IPS-18c (cell line): ENCODE data around the gene ZC3H6.
A peak's percentile ranks its signal among the peaks of the same experiment; 100 is the strongest.

ENCODE experiments used
- H3K4me3 ChIP-seq: 2 replicates; pipeline ENCODE4 v1.7.0; 2013; ENCODE audit warnings: low read depth, mild to moderate bottlenecking, low read length, moderate library complexity; ENCODE audit not compliant: insufficient read depth
- H3K9me3 ChIP-seq: one replicate; pipeline ENCODE4 v1.6.1; 2013; ENCODE audit warnings: mild to moderate bottlenecking, low read length, moderate library complexity; ENCODE audit not compliant: control insufficient read depth, insufficient read depth

ZC3H6 gene

GRCh38 chr2:112275311-112275886 lies at the start of gene ZC3H6:
Gene ZC3H6 (plus strand): TSS chr2:112275597. CDS start chr2:112275995, 398 bp downstream.
- no peaks in the 10 kb centered on the region for H3K9me3 ChIP-seq
- H3K4me3 ChIP-seq = peak within 1 kb of the TSS; percentile 94

- no peak overlapping the region for H3K4me3 ChIP-seq
- no peaks in the 10 kb centered on the region for H3K9me3 ChIP-seq
These were observed 46.0 kb upstream of the ZC3H6 start for GRCh38 chr2:112229348-112229747.

DNA sequence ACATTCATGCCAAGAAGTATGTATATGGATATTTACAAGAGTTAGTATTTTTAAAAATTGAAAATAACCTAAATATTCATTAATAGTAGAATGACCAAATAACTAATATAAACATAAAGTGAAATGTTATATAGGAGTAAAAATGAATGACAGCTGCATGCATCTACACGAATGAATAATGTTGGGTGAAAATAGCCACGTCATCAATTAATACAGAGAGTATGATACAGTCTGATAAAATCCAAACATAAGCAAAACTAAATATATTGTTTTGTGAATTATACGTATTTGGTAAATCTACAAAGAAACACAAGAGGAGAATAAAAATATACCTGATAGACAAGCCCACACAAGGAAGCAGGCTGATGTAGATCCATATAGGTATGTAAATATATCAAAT lies 45.0 kb upstream of the ZC3H6 start:
- Histone ChIP-seq H3K4me3 (no peak overlapping the region), H3K9me3 (no peaks in the 10 kb centered on the region)

- Histone ChIP-seq H3K9me3 (no peaks in the 10 kb centered on the region), H3K4me3 (no peak overlapping the region)
These were observed 35.5 kb upstream of the ZC3H6 start for GRCh38 chr2:112239862-112240261.

DNA sequence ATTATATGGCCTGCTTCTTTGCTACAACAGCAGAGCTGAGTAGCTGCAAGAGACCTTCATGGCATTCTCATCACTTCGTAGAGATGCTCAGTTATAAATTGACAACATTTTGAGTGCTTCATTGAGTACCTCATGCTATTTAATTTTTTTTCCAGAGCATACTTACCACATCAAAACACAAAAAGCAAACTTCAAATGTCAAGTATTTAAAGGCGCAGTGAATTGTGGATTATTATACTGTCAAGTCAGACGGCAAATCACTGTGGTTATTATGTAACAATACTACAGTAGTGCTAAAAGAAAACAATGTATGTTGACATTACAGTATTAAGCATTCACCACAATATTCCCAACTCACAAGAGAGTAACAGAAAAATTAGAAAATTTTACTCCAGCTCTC lies 33.0 kb upstream of the ZC3H6 start:
- H3K4me3 ChIP-seq = no peak overlapping the region
- H3K9me3 ChIP-seq = no peaks in the 10 kb centered on the region

- no peaks in the 10 kb centered on the region for H3K9me3 ChIP-seq
- no peak overlapping the region for H3K4me3 ChIP-seq
These were observed 32.2 kb upstream of the ZC3H6 start for GRCh38 chr2:112243233-112243632.

GRCh38 chr2:112244854-112245253 lies 30.5 kb upstream of the ZC3H6 start:
- Histone ChIP-seq H3K4me3 (no peak overlapping the region), H3K9me3 (no peaks in the 10 kb centered on the region)

GRCh38 chr2:112251271-112251670 lies 24.1 kb upstream of the ZC3H6 start:
- Histone ChIP-seq H3K4me3 (no peak overlapping the region), H3K9me3 (no peaks in the 10 kb centered on the region)

DNA sequence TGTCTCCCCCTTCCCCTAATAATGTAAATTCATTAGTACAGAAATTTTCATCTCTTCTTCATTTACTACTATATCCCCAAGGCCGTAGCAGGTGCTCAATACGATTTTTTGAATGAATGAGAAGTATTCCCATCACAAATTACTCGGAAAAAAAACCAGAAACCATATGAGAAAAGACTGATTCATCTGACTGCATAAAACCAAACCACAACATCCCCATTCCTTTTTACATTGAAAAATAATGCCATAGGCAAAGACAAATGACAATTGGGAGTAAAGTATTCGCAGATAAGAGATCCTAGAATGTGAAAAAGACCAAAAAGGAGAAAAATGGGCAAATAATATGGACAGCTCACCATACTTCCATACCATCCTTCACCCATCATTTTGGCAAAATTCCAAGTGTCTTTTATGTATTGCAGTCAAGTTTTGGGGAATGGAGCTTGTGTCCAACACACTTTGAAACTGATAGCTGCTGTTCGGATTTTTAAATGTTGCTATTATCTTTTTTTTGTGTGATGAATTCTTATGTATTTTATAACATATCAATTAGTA lies 22.1 kb upstream of the ZC3H6 start:
- H3K4me3 ChIP-seq = no peak overlapping the region

GRCh38 chr2:112254466-112255240 lies 20.7 kb upstream of the ZC3H6 start, which contains the start of gene ZC3H8:
Gene ZC3H8 (minus strand): TSS chr2:112255042. CDS start chr2:112254981, 61 bp downstream.
- Histone ChIP-seq H3K9me3 (no peaks in the 10 kb centered on the region), H3K4me3 (peak within 1 kb of the TSS; percentile 80)

More for the DNA sequence above, 22.1 kb upstream of the ZC3H6 start:
- no peaks in the 10 kb centered on the region for H3K9me3 ChIP-seq

GRCh38 chr2:112255875-112256274 lies 19.5 kb upstream of the ZC3H6 start:
- no peak overlapping the region for H3K4me3 ChIP-seq
- H3K9me3 ChIP-seq = no peaks in the 10 kb centered on the region

- Histone ChIP-seq H3K9me3 (no peaks in the 10 kb centered on the region), H3K4me3 (no peak overlapping the region)
These were observed 18.7 kb upstream of the ZC3H6 start for GRCh38 chr2:112256654-112257053.

DNA sequence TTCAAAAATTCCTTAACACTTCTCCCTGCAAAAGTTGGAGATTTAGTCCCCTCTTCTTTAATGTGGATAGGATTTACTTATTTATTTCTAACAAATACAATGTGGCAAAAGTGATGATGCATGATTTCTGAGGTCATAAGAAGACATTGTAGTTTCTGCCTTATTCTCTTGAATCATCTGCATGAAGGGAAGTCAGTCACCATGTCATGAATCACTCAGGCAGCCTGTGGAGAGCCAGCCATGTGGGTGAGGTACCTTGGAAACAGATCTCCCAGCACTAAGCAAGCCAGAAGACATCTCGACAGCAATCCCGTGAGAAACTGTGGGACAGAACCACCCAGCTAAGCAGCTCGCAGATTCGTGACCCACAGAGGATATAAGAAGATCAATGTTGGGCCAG lies 17.8 kb upstream of the ZC3H6 start:
- H3K4me3 ChIP-seq = no peak overlapping the region
- H3K9me3 ChIP-seq = no peaks in the 10 kb centered on the region

GRCh38 chr2:112259509-112260294 lies 15.7 kb upstream of the ZC3H6 start:
- Histone ChIP-seq H3K9me3 (peaks cover 2% of the 10 kb centered on the region), H3K4me3 (no peak overlapping the region)

DNA sequence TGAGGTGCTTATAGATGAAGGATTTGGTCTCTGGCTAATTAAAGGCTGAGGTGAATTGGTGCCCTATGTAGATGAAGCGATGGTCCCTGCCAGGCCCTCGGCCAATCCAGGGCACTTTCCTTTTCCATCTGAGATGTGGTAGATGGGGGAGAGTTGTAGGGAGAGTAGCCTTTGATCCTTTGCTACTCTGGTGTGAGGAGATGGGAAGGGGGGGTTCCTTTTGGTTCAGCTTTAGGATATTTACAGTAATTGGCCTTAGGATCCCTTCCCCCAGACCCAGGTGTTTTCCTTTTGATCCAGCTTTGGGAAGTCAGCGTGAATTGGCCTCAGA lies 15.1 kb upstream of the ZC3H6 start:
- no peak overlapping the region for H3K4me3 ChIP-seq

DNA sequence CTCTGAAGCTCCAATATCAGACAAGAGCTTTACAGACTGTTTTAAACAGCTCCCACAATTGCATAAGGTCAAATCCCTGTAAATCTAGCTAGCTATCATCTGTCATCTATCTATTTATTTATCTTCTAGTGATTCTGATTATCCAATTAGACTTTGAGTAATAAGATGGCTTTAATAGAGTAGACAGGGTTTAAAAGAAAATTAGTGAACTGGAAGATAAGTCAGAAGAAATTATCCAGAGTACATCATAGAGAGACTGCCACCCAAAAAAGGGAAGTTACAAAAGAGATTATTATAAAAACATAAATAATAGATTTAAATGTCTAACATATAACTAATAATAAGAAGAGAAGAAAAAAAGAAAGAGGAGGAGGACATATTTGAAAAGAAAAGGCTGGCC lies 12.5 kb upstream of the ZC3H6 start:
- Histone ChIP-seq H3K9me3 (peaks cover 2% of the 10 kb centered on the region), H3K4me3 (no peak overlapping the region)

More for the DNA sequence above, 15.1 kb upstream of the ZC3H6 start:
- H3K9me3 ChIP-seq = peaks cover 2% of the 10 kb centered on the region

DNA sequence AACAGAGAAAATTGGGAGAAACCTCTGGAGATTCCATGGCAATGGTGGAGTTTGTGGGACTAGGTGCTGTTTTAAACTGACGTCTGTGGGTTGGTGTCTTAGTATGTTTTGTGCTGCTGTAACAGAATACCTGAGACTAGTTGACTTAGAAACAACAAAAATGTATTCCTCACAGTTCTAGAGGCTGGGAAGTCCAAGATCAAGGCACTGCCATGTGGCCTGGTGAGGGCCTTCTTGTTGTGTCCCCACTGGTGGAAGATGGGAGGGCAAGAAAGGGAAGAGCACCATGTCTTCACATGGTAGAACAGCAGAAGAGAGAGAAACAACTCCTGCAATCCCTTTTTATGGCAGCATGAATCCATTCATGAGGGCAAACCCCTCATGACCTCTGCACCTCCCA lies 6.8 kb upstream of the ZC3H6 start:
- Histone ChIP-seq H3K4me3 (no peak overlapping the region), H3K9me3 (no peaks in the 10 kb centered on the region)

DNA sequence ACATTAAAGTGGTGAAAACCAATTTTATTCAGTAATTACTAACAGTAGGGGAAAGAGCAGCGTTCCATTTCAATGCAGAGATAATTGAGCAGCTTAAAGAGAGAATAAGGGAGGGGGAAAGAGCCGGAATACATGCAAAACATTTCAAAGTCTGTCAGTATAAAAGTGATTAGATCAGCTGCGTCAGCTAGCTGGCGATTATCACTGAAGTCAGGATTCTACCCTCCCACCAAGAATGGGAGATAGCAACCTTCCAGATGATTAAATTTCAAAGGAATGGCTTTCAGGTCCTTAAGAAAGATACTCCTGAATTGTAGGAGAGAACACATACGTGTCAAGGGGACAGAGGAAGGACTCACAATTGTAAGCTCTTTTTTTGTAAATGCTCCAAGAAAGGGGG lies 2.7 kb upstream of the ZC3H6 start:
- Histone ChIP-seq H3K4me3 (no peak overlapping the region), H3K9me3 (no peaks in the 10 kb centered on the region)
